K562 (cell line): ENCODE measurements around the gene TMEM229B. TPM values are rescaled to one million over a fixed set of nuclear protein-coding genes. Genes with fewer than 3 reads are reported as not detected.
A peak's percentile ranks its signal among the peaks of the same experiment; 100 is the strongest.

Experiments
- BCOR ChIP-seq: fragments of 450-650 bp; IDR thresholded peaks from 2 replicates; pipeline ENCODE4 v1.6.1; 2016
- DNMT1 ChIP-seq: fragments of 450-650 bp; IDR thresholded peaks from 2 replicates; pipeline ENCODE4 v1.6.1; 2016; ENCODE audit warnings: antibody characterized with exemption, mild to moderate bottlenecking
- HDAC3 ChIP-seq: fragments of 450-650 bp; IDR thresholded peaks from 2 replicates; pipeline ENCODE4 v1.6.1; 2018; ENCODE audit warnings: borderline replicate concordance, mild to moderate bottlenecking, moderate library complexity; ENCODE audit not compliant: partially characterized antibody
- MYBL2 ChIP-seq, 2 experiments: fragments of 450-650 bp in 1 of 2; sonication (generic) in 1 of 2; formaldehyde crosslinking in 1 of 2; IDR thresholded peaks; 2 replicates each; pipeline versions ENCODE4 v1.6.1 to v1.8.1; 2017 to 2022; ENCODE audit warnings: borderline replicate concordance in 1 of 2, inconsistent platforms in 1 of 2, low read depth in 1 of 2, mild to moderate bottlenecking in 1 of 2, missing genetic modification reagents in 1 of 2, moderate library complexity in 1 of 2
- NR2C1 ChIP-seq, 2 experiments: fragments of 450-650 bp; IDR thresholded peaks; 2 replicates each; pipeline ENCODE4 v1.6.1; 2017; ENCODE audit warnings: mild to moderate bottlenecking in 2 of 2, antibody characterized with exemption in 1 of 2, inconsistent platforms in 1 of 2, missing compliant biosample characterization in 1 of 2, missing genetic modification characterization in 1 of 2
- NR2C2 ChIP-seq, 2 experiments: fragments of 200-800 bp in 1 of 2; sonication (Bioruptor generic) in 1 of 2; sonication (generic) in 1 of 2; formaldehyde crosslinking in 1 of 2; IDR thresholded peaks; 2 replicates each; pipeline versions ENCODE4 v1.6.1 to v1.8.0; 2016 to 2022; ENCODE audit warnings: mild to moderate bottlenecking in 1 of 2, missing compliant biosample characterization in 1 of 2, missing genetic modification characterization in 1 of 2, missing genetic modification reagents in 1 of 2
- NUFIP1 ChIP-seq: fragments of 450-650 bp; IDR thresholded peaks from 2 replicates; pipeline ENCODE4 v1.6.1; 2018; ENCODE audit not compliant: partially characterized antibody
- PTBP1 ChIP-seq: fragments of 200-400 bp; formaldehyde crosslinking; IDR thresholded peaks from 2 replicates; pipeline ENCODE4 v1.6.1; 2017; ENCODE audit warnings: low read depth, low read length
- SAFB2 ChIP-seq: fragments of 200-400 bp; formaldehyde crosslinking; IDR thresholded peaks from 2 replicates; pipeline ENCODE4 v1.6.1; 2018; ENCODE audit warnings: borderline replicate concordance, low read length, low read depth, moderate library complexity; ENCODE audit not compliant: severe bottlenecking
- SPI1 ChIP-seq: IDR thresholded peaks from 2 replicates; pipeline ENCODE4 v1.6.1; 2011; ENCODE audit warnings: low read depth, low read length, control low read depth, borderline replicate concordance
- TAF7 ChIP-seq: fragments of 450-650 bp; IDR thresholded peaks from 2 replicates; pipeline ENCODE4 v1.6.1; 2016; ENCODE audit warnings: missing genetic modification characterization, missing compliant biosample characterization
- ZFP1 ChIP-seq: fragments of 450-650 bp; formaldehyde crosslinking; IDR thresholded peaks from 2 replicates; pipeline ENCODE4 v1.4.0; 2020; ENCODE audit warnings: mild to moderate bottlenecking, mixed read lengths
- ZNF79 ChIP-seq: fragments of 250-450 bp; sonication (Bioruptor Pico); IDR thresholded peaks from 2 replicates; pipeline ENCODE4 v1.4.0; 2020; ENCODE audit warnings: low read depth, mild to moderate bottlenecking, moderate library complexity
- polyA plus RNA-seq, 8 experiments: library from polyadenylated mRNA; depleted of rRNA in 4 of 8; stranded (reverse) in 5 of 8; unstranded in 3 of 8; fragments of >200 nt; fragmentation: Nextera tagmentation in 2 of 8; fragmentation: Illumina TruSeq in 1 of 8; extraction: Ambion mirVana in 2 of 8; extraction: Trizol in 1 of 8; gene quantifications; 2 replicates each; pipeline versions ENCODE4 v1.2.1 to v1.2.3, GENCODE V29; 2011 to 2014; ENCODE audit warnings: inconsistent platforms in 1 of 8, missing spikeins in 1 of 8
- total RNA-seq, 7 experiments: library from RNA; depleted of rRNA in 6 of 7; stranded (reverse); fragments of >200 nt in 6 of 7; fragmentation: Illumina TruSeq in 2 of 7; extraction: Trizol in 2 of 7; gene quantifications; 2 replicates each; pipeline versions ENCODE4 v1.2.1 to v1.2.3, GENCODE V29; 2011 to 2021; ENCODE audit warnings: low replicate concordance in 1 of 7
- TF ChIP-seq, protein P1 (sequence below): fragments of 250-450 bp; sonication (Bioruptor Pico); IDR thresholded peaks from 2 replicates; pipeline ENCODE4 v1.5.0; 2020; ENCODE audit warnings: mild to moderate bottlenecking
- TF ChIP-seq, protein P2 (sequence below): sonication (generic); formaldehyde crosslinking; IDR thresholded peaks from 2 replicates; pipeline ENCODE4 v1.8.0; 2023; ENCODE audit warnings: mild to moderate bottlenecking, missing genetic modification reagents
- TF ChIP-seq, protein P3 (sequence below): fragments of 450-650 bp; IDR thresholded peaks from 2 replicates; pipeline ENCODE4 v1.6.1; 2016; ENCODE audit warnings: mild to moderate bottlenecking
- TF ChIP-seq, protein P4 (sequence below): fragments of 150-350 bp; conservative IDR thresholded peaks from 2 replicates; pipeline ENCODE4 v1.6.1; 2014; ENCODE audit warnings: low read length
- TF ChIP-seq, protein P5 (sequence below): sonication (generic); formaldehyde crosslinking; IDR thresholded peaks from 2 replicates; pipeline ENCODE4 v1.8.0; 2022; ENCODE audit warnings: mild to moderate bottlenecking, low read depth, missing genetic modification reagents

TMEM229B gene
- total and polyA plus RNA-seq, 9 of the 15 experiments (the other 6 are each of a cell fraction or from before 2014, with no cell fraction given) = not detected

DNA sequence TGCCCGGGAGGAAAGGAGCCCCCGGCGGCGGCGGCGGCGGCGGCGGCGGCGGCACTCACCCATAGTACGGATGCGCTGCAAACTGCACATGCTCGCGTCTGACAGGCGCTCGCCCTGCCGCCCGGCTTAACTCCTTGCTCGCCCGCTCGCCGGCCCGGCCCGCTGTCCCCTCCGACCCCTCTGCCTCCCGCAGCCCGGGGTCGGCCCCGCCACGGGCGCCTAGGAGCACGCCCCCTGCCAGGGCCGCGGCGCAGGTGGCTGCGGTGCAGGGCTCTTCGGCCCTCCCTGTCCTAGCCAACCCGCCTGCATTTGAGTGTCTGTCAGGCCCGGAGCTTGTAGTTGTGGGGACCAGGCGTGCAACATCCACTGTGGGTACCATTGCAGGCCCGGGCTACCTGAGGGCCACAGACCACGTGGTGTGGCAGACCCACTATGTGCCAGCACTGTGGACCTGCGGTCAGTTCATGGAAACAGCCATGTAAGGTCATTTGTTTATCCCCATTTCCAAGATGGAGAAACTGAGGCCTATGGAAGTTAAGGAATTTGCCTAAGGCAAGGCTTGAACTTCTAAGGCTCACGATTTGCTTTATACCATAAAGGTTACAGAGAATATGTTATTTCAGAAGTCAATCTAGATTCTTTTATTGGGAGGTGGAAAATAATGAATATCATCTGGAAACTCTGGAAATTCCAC is 27.0 kb upstream of the TMEM229B start (continued):
- no peak for TF ChIP-seq NR2C2 (CRISPR knock-in tag; IDR thresholded peaks at IDR 0.05)
- TF ChIP-seq NR2C2 (tag; IDR thresholded peaks at IDR 0.05) = no peak
- TF ChIP-seq BCOR = peak; percentile 69
- TF ChIP-seq, protein P1, sequence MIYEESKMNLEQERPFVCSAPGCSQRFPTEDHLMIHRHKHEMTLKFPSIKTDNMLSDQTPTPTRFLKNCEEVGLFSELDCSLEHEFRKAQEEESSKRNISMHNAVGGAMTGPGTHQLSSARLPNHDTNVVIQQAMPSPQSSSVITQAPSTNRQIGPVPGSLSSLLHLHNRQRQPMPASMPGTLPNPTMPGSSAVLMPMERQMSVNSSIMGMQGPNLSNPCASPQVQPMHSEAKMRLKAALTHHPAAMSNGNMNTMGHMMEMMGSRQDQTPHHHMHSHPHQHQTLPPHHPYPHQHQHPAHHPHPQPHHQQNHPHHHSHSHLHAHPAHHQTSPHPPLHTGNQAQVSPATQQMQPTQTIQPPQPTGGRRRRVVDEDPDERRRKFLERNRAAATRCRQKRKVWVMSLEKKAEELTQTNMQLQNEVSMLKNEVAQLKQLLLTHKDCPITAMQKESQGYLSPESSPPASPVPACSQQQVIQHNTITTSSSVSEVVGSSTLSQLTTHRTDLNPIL (CRISPR knock-in tag) = no peak
- TF ChIP-seq HDAC3 = no peak
- TF ChIP-seq NR2C1 (IDR thresholded peaks at IDR 0.05) = no peak
- no peak for TF ChIP-seq NR2C1 (tag; IDR thresholded peaks at IDR 0.05)
- TF ChIP-seq MYBL2 (IDR thresholded peaks at IDR 0.05; ENCODE audit: low read depth) = no peak
- no peak for TF ChIP-seq MYBL2 (CRISPR knock-in tag; IDR thresholded peaks at IDR 0.05; ENCODE audit: borderline replicate concordance)
- TF ChIP-seq SPI1 = no peak
- TF ChIP-seq PTBP1 = no peak
- no peak for TF ChIP-seq TAF7 (tag)
- TF ChIP-seq, protein P2, sequence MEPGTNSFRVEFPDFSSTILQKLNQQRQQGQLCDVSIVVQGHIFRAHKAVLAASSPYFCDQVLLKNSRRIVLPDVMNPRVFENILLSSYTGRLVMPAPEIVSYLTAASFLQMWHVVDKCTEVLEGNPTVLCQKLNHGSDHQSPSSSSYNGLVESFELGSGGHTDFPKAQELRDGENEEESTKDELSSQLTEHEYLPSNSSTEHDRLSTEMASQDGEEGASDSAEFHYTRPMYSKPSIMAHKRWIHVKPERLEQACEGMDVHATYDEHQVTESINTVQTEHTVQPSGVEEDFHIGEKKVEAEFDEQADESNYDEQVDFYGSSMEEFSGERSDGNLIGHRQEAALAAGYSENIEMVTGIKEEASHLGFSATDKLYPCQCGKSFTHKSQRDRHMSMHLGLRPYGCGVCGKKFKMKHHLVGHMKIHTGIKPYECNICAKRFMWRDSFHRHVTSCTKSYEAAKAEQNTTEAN (CRISPR knock-in tag) = no peak
- TF ChIP-seq, protein P3, sequence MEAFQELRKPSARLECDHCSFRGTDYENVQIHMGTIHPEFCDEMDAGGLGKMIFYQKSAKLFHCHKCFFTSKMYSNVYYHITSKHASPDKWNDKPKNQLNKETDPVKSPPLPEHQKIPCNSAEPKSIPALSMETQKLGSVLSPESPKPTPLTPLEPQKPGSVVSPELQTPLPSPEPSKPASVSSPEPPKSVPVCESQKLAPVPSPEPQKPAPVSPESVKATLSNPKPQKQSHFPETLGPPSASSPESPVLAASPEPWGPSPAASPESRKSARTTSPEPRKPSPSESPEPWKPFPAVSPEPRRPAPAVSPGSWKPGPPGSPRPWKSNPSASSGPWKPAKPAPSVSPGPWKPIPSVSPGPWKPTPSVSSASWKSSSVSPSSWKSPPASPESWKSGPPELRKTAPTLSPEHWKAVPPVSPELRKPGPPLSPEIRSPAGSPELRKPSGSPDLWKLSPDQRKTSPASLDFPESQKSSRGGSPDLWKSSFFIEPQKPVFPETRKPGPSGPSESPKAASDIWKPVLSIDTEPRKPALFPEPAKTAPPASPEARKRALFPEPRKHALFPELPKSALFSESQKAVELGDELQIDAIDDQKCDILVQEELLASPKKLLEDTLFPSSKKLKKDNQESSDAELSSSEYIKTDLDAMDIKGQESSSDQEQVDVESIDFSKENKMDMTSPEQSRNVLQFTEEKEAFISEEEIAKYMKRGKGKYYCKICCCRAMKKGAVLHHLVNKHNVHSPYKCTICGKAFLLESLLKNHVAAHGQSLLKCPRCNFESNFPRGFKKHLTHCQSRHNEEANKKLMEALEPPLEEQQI = no peak
- no peak for TF ChIP-seq ZFP1
- TF ChIP-seq, protein P4, sequence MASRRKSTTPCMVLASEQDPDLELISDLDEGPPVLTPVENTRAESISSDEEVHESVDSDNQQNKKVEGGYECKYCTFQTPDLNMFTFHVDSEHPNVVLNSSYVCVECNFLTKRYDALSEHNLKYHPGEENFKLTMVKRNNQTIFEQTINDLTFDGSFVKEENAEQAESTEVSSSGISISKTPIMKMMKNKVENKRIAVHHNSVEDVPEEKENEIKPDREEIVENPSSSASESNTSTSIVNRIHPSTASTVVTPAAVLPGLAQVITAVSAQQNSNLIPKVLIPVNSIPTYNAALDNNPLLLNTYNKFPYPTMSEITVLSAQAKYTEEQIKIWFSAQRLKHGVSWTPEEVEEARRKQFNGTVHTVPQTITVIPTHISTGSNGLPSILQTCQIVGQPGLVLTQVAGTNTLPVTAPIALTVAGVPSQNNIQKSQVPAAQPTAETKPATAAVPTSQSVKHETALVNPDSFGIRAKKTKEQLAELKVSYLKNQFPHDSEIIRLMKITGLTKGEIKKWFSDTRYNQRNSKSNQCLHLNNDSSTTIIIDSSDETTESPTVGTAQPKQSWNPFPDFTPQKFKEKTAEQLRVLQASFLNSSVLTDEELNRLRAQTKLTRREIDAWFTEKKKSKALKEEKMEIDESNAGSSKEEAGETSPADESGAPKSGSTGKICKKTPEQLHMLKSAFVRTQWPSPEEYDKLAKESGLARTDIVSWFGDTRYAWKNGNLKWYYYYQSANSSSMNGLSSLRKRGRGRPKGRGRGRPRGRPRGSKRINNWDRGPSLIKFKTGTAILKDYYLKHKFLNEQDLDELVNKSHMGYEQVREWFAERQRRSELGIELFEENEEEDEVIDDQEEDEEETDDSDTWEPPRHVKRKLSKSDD = no peak
- no peak for TF ChIP-seq DNMT1
- TF ChIP-seq, protein P5, sequence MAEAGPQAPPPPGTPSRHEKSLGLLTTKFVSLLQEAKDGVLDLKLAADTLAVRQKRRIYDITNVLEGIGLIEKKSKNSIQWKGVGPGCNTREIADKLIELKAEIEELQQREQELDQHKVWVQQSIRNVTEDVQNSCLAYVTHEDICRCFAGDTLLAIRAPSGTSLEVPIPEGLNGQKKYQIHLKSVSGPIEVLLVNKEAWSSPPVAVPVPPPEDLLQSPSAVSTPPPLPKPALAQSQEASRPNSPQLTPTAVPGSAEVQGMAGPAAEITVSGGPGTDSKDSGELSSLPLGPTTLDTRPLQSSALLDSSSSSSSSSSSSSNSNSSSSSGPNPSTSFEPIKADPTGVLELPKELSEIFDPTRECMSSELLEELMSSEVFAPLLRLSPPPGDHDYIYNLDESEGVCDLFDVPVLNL (CRISPR knock-in tag) = no peak
- TF ChIP-seq SAFB2 = no peak
- TF ChIP-seq ZNF79 = no peak
- TF ChIP-seq NUFIP1 = no peak
